ENCODE measurements around the gene IL27RA.
"Not testable (repeated sequence)": the region's sequence is repeated elsewhere in the genome, so short reads cannot be mapped to it uniquely, and the experiment has no call there.

Gene IL27RA

GRCh38 chr19:14000691-14001375, 30.7 kb upstream of the IL27RA start:
- no peak for DNase-seq

- no peak for DNase-seq
Measured at GRCh38 chr19:14002571-14003250, 28.9 kb upstream of the IL27RA start.

DNA sequence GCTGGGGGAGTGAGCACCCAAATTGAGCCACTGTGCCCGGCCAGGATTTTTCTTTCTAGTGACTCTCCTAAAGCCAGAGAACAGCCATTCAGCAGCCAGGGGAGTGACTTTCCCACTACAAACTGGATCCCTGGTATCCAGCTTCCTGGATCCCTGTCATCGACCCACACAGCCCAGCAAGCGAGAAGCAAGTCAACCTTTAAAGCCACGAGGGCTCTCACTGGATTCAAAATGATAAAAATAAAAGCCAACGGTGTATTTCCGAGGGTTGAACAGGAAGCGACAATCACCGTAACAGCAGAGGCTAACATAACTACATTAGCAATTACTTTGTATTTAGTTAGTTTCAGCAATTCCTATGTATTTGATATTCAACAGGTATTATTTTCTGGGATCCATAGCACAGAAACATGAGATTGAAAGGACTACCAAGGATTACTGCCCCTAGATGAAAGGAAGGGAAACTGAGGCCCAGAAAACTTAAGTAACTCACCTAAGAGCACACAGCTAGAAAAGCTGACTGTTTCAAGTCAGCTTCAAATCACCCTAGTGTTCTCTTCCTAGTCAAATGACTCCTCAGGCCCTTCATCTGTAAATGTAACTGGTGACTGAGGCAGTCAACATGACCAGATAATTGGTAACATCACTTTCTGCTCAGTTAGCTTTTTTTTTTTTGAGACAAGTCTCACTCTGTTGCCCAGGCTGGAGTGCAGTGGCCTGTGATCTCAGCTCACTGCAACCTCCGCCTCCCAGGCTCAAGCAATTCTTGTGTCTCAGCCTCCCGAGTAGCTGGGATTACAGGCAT, 28.1 kb upstream of the IL27RA start:
- no peak for DNase-seq

DNA sequence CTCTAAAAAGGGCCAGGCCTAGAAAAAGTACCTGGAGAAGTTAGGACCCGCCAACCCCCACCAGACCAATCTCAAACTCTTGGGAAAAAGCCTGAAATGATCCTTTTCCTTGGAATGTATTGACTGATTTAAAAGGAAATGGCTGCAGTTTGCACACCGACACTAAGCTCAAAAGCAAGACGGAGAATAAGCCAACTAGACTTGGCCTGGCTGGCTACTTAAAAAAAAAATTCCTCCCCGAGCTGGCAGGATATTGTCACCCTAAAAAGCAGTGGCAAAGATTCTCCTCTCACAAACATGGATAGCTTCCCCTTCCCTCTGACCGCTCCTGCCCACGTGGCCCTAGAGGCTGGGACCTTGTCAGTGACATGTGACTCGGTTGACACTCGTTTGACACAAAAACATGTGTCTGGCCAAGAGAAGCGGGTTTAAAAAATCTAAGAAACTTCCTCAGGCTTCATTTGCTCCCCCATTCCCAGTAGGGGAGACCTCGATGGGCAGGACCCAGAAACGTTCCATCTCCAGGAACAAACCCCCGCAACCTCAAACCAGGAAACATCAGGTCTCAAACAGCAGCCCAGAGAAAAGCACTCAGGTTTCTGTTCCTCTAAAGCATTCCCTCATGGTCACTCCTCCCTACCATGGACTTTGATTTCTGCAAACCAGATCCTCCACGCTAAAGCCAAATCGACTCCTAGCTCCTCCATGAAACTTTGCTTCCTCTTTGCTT, 26.8 kb upstream of the IL27RA start:
- DNase-seq = no peak

- DNase-seq = peak; percentile 69 to 86 (median 77)
Measured at GRCh38 chr19:14005349-14006084, 26.0 kb upstream of the IL27RA start.

- DNase-seq = peak; percentile 98 to 100 (median 99)
Measured at GRCh38 chr19:14006085-14006765, 25.3 kb upstream of the IL27RA start, which contains the start of gene RFX1. RFX1 (minus strand) TSS chr19:14006320; CDS start chr19:13993843, 12,477 bp downstream.

- peak in 2 of 4 experiments; percentile 81 to 85 for DNase-seq
Measured at GRCh38 chr19:14006766-14007562, 24.6 kb upstream of the IL27RA start.

DNA sequence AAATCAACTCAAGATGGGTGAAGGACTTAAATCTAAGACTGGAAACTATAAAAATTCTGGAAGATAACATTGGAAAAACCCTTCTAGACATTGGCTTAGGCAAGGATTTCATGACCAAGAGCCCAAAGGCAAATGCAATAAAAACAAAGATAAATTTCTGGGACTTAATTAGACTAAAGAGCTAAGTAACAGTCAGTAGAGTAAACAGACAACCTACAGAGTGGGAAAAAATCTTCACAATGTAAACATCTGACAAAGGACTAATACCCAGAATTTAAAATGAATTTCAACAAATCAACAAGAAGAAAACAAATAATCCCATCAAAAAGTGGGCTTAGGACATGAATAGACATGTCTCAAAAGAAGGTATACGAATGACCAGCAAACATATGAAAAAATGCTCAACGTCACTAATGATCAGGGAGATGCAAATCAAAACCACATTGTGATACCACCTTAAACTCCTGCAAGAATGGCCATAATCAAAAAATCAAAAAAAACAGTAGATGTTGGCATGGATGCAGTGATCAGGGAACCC, 19.1 kb upstream of the IL27RA start:
- DNase-seq = no peak

GRCh38 chr19:14015524-14016035, 16.0 kb upstream of the IL27RA start:
- DNase-seq = no peak

DNA sequence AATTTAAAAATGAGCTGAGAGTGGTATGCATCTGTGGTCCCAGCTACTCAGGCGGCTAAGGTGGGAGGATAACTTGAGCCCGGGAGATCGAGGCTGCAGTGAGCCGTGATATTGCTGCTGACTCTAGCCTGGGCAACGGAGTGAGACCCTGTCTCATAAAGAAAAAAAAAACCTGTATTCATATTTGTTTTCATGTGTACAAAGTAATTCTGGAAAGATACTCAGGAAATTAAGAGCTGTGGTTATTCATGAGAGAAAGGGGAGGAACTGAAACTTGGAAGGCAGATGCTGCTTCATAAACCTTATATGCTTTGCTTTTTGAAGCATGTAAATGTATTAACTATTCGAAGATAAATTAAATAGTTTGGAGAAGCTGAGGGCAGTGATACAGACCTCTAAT, 12.5 kb upstream of the IL27RA start:
- no peak for DNase-seq

GRCh38 chr19:14019739-14020138, 11.8 kb upstream of the IL27RA start:
- not testable (repeated sequence) for DNase-seq

- no peak for DNase-seq
Measured at GRCh38 chr19:14021474-14021873, 10.1 kb upstream of the IL27RA start.

- DNase-seq = no peak
Measured at GRCh38 chr19:14022469-14022868, 9.1 kb upstream of the IL27RA start.

DNA sequence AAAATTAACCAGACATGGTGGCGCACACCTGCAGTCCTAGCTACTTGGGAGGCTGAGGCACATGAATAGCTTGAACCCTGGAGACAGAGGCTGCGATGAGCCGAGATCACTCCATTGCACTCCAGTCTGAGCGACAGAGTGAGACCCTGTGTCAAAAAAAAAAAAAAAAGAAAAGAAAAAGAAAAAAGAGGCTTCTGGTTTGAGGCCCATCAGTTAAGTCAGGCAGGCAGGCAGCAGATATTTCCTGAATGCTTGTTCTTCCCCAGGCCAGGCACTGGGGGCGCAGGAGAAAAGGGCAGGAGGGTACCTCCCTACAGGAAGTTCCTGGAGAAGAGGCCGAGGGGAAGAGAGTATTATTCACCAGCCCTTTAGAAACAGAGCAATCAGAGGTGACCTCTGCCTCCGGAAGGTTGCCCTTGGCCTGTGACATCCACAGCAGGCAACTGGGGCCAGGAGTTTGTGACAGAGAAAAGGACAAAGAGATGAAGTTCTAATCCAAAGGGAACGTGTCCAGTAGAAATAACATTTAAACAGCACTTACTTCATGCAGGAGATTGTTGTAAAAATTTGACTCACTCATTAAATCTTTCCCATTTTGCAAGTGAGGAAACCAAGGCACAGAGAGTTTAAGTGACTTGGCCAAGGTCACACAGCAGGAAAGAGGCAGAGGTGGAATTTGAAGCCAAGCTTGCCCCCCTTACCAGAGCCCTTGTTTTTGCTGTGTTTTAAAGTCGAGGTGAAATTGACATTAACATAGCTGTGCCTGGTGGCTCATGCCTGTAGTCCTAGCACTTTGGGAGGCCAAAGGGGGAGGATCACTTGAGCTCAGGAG, 7.9 kb upstream of the IL27RA start:
- DNase-seq = no peak

GRCh38 chr19:14026652-14027192, 4.8 kb upstream of the IL27RA start:
- DNase-seq = not testable (repeated sequence)

DNA sequence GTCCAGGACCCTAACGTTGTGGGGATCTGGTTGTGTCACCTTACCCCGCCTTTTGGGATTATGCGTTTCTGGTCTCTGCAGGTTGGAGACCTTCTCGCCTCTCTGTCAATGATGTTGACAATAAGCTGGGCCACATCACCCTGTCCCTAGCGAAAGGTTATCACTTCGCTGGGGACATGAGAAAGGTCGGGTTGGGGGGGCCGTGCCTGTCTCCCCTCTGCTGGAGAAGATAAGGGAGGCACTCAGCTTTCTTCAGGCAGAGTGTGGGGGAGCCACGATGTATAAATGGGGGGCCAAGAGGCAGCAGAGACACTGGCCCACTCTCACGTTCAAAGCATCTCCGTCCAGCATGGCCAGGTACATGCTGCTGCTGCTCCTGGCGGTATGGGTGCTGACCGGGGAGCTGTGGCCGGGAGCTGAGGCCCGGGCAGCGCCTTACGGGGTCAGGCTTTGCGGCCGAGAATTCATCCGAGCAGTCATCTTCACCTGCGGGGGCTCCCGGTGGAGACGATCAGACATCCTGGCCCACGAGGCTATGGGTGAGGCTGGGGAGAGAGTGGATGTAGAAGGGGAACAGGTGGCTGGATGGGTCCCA, 3.6 kb upstream of the IL27RA start, which contains the start of gene RLN3:
RLN3 (plus strand) TSS at position 293 of the 595 bp plus-strand sequence; CDS start at position 350, 57 bp downstream.
- DNase-seq = no peak

DNA sequence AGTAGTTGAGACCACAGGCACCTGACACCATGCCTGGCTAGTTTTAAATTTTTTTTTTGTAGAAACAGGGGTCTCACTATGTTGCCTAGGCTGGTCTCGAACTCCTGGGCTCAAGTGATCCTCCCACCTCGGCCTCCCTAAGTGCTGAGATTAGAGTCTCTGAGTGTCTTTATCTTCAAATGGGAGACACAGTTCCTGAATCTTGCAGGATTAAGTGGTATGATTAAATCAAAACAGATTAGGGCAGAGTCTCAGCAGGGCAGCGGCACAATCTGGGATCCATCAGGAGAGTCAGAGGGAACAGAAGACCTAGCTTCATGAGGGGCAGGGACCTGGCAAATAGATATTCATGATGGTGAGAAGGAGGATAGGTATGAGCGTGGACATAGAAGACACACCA, 2.7 kb upstream of the IL27RA start:
- DNase-seq = no peak

- DNase-seq = no peak
Measured at GRCh38 chr19:14030997-14031718, 404 bp upstream of the IL27RA start.

Measured in activated naive CD4-positive, alpha-beta T cell (primary cell).